Stimulated activated CD4-positive, alpha-beta T cell treated with anti-CD3 and anti-CD28 coated beads, Interleukin-15, amount 100 ng/mL, for 1 hour (primary cell): ENCODE data around the gene TMEM255A.

ENCODE experiments used
- DNase-seq, 2 donors: peaks; one replicate each; pipeline ENCODE4 v3.0.0-alpha.2; 2020; ENCODE audit warnings: low read depth in 1 of 2, low spot score in 1 of 2

Gene TMEM255A

DNA sequence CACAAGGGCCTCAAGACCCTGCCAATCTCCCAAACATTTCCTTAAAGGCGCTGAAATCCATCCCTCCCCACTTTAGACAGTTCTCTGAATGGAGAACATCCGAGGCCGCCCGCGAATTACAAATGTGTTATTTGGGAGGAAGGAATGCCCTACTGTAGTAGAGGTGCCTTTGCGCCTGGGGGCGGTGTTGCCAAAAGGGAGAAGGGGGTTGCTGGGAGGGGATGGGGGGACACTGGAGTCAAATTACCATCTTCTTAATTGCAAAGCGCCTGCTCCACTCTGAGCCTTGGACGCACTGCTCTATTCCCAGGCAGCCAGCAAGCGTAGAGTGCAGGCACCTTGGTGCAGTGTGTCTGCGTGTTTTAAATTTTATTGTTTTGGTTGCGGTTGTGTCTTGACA lies 2.7 kb downstream of the TMEM255A start:
- no peak for DNase-seq

GRCh38 chrX:120306630-120307029 lies 4.6 kb downstream of the TMEM255A start:
- no peak for DNase-seq

- DNase-seq, result no peak
Observed at GRCh38 chrX:120305531-120306141, 5.6 kb downstream of the TMEM255A start.

GRCh38 chrX:120304256-120304655 lies 7.0 kb downstream of the TMEM255A start:
- DNase-seq, result no peak

GRCh38 chrX:120302434-120302833 lies 8.8 kb downstream of the TMEM255A start:
- peak in 1 of 2 donors; percentile 11 for DNase-seq

DNA sequence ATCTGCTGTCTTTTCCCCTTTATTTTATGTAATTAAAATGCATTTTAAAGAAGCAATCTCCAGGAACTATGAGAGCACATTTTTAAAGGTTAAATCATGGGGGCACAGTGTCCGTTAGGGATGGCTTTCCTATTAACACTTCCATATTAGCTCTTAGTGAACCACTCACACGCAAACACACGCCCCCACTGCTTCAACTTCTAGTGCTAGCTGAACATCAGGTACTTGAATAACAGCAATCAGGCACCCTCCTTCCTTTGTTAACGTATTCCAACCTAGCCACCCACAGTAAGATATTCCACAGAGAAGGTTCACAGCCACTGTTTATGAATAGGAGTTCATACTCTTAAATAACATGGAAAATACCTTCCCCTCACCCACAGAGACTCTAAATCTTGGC lies 9.3 kb downstream of the TMEM255A start:
- no peak for DNase-seq

- no peak for DNase-seq
Observed at GRCh38 chrX:120301497-120301896, 9.8 kb downstream of the TMEM255A start.

DNA sequence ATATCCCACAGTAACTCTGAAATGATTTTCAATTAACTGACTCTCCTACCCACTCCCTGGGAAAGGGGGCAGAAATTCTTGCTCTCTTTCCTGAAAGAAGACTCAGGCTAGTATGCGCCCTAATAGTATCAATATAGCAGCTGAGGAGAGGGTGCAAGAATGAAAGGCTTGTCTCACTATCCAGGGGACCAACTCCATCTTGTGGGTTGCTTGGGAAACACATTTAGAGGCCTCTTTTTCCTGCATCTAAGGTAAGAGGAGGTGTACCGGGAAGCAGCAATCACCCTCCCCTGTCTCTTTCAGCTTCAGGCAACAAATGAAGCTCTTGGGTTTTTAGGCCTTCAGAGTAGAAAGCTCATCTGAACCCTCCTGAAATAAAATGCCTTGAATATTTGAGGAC lies 11.3 kb downstream of the TMEM255A start:
- no peak for DNase-seq

GRCh38 chrX:120297923-120298322 lies 13.3 kb downstream of the TMEM255A start:
- no peak for DNase-seq

DNA sequence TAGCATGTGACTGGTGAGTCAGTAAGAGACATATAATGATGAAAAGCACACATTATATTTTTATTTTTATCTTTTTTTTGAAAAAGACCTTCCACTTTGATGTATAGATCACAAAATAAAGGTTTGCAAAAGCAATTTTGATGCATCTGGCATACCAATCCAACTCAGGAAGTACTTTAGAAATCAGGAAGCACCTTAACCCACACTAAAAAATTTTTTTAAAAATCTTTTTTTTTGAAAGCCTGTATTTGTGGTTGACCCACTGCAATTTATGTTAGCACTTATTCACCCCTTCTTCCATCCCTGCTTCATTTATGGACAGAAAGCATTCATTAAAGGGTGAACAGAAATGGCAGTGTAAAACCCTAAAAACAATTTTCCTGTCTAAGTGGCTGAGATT lies 16.6 kb downstream of the TMEM255A start:
- DNase-seq, result no peak

DNA sequence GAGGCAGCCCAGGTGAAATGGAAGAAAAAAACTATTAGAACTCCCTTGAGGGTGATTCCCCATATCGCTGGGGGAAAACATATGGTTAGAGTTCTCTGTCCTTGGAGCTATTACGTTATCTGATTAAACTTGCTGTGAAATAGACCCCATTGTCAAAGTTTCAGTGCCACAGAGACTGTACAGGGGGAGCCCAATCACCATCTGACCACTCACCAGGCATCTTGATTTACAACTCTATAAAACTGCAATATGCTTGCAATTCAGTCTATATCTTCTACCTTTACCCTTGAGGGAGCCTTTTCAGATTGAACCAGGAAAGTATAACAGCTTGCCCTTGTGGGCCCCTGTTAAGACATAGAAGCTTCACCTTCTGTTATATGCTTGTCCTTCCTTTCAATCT lies 18.2 kb downstream of the TMEM255A start:
- no peak for DNase-seq

- no peak for DNase-seq
Observed at GRCh38 chrX:120291211-120291610, 20.1 kb downstream of the TMEM255A start.

GRCh38 chrX:120290107-120290506 lies 21.2 kb downstream of the TMEM255A start:
- no peak for DNase-seq

DNA sequence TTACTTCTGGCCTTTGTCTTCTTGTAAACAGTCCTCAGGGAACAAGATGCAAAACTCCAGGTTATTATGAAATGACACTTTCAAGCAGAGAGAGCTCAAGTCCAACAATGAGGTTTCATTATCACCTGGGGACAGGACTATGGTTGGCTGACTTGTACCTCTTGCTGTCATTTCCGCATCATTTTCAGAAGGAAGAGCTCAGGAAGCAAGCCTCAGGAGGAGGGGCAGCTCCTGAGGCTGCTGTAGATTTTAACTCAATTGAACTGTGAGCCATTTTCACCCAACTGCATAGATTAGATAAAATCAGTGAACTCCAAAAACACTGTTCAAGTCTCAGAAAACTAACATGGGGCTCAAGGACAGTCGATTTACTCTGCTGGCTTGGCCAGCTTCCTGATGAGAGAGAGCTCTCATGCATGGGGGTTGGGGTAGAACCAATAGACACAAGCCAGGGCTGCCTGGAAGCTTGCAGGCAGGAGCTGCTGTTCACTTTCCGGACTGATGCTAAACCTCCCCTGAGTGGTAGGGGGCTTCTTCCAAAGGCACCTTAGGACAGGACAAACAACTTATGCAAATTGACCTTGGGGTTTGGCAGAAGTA lies 23.6 kb downstream of the TMEM255A start:
- DNase-seq, result no peak

DNA sequence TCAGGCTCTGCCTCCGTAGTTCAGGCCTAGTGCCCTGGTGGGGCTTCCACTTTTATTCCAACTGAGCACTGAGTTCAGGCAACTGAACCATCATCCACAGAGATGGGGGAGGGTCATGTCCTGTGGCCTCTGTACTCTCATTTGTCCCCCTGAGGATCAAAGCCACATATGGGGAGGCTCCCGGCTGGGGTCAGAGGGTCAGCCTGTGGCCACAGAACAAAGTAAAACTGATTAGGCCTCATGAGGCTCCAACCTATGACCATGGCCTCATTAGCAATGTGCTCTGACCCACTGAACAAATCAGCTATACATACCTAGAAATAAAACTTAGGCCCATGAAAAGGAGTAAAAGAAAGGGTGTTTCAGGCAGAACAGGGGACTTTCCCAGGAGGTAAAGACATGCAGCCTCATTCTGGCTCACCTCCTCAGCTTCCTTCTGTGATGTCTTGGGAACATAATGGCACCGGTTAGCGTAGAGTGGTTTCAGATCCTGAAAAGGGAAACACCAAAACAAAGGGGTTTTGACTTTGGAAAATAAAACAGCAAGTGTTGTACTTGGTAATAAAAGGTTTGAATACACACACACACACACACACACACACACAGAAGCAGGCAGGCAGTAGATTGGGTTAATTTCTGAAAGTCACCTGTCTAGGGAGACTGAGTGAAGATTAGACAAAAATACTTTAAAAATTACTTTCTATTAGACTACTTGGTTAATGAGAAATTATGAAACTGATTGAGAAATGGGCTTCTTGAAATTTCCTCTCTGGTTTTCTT lies 24.3 kb downstream of the TMEM255A start:
- no peak for DNase-seq

GRCh38 chrX:120282697-120283096 lies 28.6 kb downstream of the TMEM255A start:
- no peak for DNase-seq

GRCh38 chrX:120281761-120282160 lies 29.5 kb downstream of the TMEM255A start:
- DNase-seq, result no peak

GRCh38 chrX:120281021-120281624 lies 30.1 kb downstream of the TMEM255A start:
- DNase-seq, result no peak

- DNase-seq, result no peak
Observed at GRCh38 chrX:120274958-120275357, 36.3 kb downstream of the TMEM255A start.

- DNase-seq, result no peak
Observed at GRCh38 chrX:120274145-120274544, 37.1 kb downstream of the TMEM255A start.

DNA sequence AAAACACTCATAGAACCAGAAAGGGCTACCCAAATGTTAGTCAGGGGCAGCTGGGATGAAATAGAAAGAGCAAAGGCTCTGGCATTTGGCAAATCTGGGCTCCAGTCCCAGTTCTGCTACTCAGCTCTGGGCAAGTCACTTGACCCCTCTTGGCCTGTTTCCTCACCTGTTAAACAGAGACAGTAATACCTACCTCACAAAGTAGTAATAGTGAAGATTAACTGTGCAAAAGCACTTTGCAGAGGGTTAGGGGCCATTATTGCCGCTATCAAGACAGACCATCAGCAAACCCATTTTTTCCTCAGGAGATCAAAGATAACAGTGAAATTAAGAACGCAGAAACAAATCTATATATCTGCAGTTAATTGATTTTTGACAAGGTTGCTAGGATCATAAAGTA lies 40.0 kb downstream of the TMEM255A start:
- no peak for DNase-seq

- no peak for DNase-seq
Observed at GRCh38 chrX:120270567-120270966, 40.7 kb downstream of the TMEM255A start.
